HG03103 (cell line): ENCODE results near the gene KCTD14.
"Not testable (repeated sequence)": the region's sequence is repeated elsewhere in the genome, so short reads cannot be mapped to it uniquely, and the experiment has no call there.

Experiments
- ATAC-seq: cut with Tn5 transposase; IDR thresholded peaks from one replicate; pipeline ENCODE4 v1.9.1; 2021; ENCODE audit warnings: low read depth; ENCODE audit not compliant: unreplicated experiment

The KCTD14 gene, protein sequence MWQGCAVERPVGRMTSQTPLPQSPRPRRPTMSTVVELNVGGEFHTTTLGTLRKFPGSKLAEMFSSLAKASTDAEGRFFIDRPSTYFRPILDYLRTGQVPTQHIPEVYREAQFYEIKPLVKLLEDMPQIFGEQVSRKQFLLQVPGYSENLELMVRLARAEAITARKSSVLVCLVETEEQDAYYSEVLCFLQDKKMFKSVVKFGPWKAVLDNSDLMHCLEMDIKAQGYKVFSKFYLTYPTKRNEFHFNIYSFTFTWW

DNA sequence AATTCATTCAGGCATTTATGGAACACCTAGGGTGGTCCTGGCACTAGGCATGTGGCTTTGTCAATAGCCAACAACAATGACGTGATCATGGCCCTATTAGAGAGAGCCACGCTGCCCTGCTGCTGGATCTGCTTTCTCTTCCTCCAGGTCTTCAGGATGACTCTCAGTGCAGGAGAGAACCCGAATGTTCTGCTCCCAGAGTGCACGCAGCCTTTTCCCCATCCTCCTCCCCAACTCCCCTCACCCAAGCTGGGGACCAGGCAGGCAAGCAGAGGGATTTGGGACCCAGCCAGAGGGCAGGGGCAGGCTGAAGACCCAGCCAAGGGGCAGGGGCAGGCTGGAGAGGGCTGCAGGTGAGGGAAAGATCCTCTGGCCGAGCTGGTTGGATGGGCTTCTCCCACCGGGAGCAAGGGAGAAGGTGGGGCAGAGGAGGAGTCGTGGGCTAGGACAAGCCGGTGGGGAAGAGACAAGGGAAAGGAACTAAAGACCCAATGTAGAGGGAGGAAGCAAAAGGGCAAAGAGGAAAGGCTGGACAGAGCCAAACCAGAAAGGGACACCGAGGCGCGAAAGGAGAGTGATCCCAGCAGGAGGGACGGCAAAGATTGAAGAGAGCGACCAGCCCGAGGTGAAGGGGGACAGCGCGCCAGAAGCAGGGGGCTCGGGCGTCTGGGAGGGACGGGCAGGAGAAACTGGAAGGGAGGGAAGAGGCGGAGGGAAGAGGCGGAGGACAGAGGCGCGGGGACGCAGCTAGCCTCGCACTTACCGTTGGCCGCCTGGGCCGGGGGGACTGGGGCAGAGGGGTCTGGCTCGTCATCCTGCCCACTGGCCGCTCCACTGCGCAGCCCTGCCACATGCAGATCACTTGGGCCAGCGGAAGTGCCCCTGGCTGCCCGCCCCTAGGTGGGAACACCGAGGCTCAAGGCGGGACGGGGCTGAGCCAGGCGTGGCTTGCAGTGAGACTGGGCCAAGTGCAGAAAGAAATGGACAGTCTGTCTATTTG lies at the start of gene KCTD14:
KCTD14 (minus strand) TSS at position 880 of the 1,000 bp plus-strand sequence; CDS start at position 853, 27 bp downstream.
- ATAC-seq, result no peak

DNA sequence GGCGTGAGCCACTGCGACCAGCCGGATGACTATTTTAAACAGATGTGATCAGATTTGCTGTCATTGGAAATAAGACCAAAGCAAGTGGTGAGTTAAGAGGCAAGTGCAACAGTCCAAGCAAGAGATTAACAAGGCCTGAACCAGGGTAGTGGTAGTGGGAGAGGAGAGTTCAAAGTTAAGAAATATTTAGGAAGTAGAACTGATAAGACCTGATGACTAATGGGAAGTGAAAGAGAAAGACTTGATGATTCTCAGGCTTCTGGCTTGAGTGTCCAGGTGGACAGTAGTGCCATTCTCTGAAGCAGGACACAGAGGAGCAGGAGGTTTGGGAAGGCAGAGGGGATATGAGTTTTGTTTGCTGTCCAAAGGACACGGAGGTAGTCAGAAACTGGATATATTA lies 49.4 kb upstream of the KCTD14 start:
- ATAC-seq, result no peak

- no peak for ATAC-seq
Measured at GRCh38 chr11:78071717-78072116, 48.6 kb upstream of the KCTD14 start.

GRCh38 chr11:78070621-78071020 lies 47.5 kb upstream of the KCTD14 start:
- ATAC-seq, result no peak

- ATAC-seq, result no peak
Measured at GRCh38 chr11:78069465-78069864, 46.4 kb upstream of the KCTD14 start.

DNA sequence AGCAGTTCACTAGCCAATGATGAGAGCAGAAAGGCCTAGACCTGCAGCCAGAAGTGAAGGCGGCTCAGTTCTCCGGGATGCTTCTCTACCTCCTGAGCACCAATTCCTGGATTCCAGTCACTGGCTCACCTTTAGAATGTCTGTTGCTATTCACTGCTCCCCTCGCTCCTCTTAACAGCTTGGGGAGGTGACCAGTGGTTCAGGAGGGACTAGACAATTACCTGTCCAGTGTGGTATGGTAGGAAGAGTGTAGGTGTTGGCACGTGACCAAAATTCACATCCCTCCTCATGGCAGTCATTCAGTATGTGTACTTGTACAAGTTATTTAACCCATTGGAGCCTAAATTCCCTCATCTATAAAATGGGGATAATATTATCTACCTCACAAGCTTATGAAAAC lies 44.6 kb upstream of the KCTD14 start:
- ATAC-seq, result no peak

GRCh38 chr11:78066471-78066870 lies 43.4 kb upstream of the KCTD14 start:
- no peak for ATAC-seq

- ATAC-seq, result no peak
Measured at GRCh38 chr11:78065203-78065602, 42.1 kb upstream of the KCTD14 start.

DNA sequence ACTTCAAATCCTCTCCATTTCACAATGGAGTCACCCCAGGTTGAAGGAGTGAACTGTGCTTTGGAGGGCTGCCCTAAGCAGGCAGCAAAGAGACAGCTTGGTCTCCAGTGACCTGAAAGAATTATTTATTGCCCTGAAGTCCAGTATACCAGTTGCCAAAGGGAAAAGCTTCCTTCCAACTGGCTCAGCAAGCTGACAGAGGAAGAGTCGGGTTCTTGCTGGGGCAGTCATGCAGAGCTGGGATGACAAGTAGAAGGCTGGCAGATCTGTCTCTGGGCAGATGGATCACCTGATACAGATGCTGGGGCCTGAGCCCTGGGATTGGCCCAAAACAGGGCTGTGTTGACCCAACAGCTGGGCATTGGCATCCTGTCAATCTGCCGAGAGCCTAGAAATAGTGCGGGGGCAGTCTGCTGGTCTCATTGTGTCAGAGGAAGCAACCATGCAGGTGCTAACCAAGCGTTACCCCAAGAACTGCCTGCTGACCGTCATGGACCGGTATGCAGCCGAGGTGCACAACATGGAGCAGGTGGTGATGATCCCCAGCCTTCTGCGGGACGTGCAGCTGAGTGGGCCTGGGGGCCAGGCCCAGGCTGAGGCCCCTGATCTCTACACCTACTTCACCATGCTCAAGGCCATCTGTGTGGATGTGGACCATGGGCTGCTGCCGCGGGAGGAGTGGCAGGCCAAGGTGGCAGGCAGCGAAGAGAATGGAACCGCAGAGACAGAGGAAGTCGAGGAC lies 40.5 kb upstream of the KCTD14 start, which contains the start of gene THRSP:
THRSP (plus strand) TSS at position 422 of the 742 bp plus-strand sequence; CDS start at position 443, 21 bp downstream.
- ATAC-seq, result no peak

- no peak for ATAC-seq
Measured at GRCh38 chr11:78062671-78063070, 39.6 kb upstream of the KCTD14 start.

DNA sequence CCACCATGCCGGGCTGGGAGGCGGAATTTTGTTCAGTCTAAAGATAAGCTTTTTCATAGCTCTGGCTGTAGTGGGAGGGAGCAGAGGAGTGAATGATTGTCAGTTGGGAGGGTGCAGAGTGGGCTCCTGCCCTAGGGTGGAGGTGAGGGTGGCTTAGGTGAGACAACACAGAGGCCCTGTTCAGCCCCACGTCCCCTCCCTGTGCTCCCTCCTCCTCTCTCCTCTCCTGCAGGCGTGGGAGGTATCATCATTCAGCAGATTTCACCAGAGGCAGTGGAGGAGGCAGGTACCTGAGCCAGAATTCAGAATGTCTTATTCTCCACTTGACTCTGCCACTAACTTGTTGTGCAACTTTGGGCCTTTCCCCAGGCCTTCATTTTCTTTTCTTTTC lies 38.8 kb upstream of the KCTD14 start:
- ATAC-seq, result no peak

- no peak for ATAC-seq
Measured at GRCh38 chr11:78061088-78061920, 38.2 kb upstream of the KCTD14 start.

- no peak for ATAC-seq
Measured at GRCh38 chr11:78060533-78060932, 37.5 kb upstream of the KCTD14 start.

- not testable (repeated sequence) for ATAC-seq
Measured at GRCh38 chr11:78059749-78060328, 36.8 kb upstream of the KCTD14 start.

GRCh38 chr11:78057462-78058055 lies 34.5 kb upstream of the KCTD14 start:
- ATAC-seq, result no peak

DNA sequence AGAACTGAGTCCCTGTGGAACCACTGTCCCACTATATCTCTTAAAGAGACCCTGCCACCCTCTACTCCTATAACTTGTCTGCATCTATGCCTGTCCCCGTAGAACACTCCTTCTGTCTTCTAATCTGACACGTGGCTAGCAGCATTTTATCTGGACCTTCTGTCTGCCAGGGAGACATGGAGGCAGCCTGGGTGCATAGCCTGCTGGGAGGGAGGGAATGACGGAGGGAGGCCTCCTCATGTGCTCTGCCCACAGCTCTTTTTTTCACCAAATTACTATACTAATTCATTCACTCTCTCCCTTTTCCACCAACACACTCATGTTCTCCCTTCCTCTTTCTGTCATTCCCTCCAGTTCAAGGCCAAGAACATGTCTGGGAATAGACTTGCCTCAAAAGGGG lies 33.0 kb upstream of the KCTD14 start:
- no peak for ATAC-seq

- ATAC-seq, result no peak
Measured at GRCh38 chr11:78054971-78055370, 31.9 kb upstream of the KCTD14 start.

- ATAC-seq, result no peak
Measured at GRCh38 chr11:78050964-78051831, 28.1 kb upstream of the KCTD14 start.
